ENCODE data around the gene ALAD.

ALAD gene

GRCh38 chr9:113349445-113350094 lies 51.5 kb downstream of the ALAD start, which contains the start of gene BSPRY:
Gene BSPRY (plus strand): TSS chr9:113349541. CDS start chr9:113349580, 39 bp downstream.
- H3K4me2 ChIP-seq (ENCODE audit: low read length), result peak within 1 kb of the TSS; percentile 85
- H3K9ac ChIP-seq, result no peak within 1 kb of the TSS
- peak within 1 kb of the TSS; percentile 53 for H2AFZ ChIP-seq
- peaks cover 14% of the 10 kb centered on the region for H3K79me2 ChIP-seq
- no peak for TF ChIP-seq CTCF (IDR thresholded peaks at IDR 0.05)
- H3K27ac ChIP-seq, result peak within 1 kb of the TSS; percentile 85
- H3K36me3 ChIP-seq (ENCODE audit: control insufficient read depth, insufficient read depth, low read length), result no peaks in the 10 kb centered on the region
- H3K4me1 ChIP-seq, result peaks cover 12% of the 10 kb centered on the region
- peak within 1 kb of the TSS; percentile 89 for H3K4me3 ChIP-seq (ENCODE audit: low read depth, low read length)
- no peaks in the 10 kb centered on the region for H3K27me3 ChIP-seq (ENCODE audit: control insufficient read depth, insufficient read depth, low read length)
- H3K9me3 ChIP-seq (ENCODE audit: control insufficient read depth, low read length), result no peaks in the 10 kb centered on the region

DNA sequence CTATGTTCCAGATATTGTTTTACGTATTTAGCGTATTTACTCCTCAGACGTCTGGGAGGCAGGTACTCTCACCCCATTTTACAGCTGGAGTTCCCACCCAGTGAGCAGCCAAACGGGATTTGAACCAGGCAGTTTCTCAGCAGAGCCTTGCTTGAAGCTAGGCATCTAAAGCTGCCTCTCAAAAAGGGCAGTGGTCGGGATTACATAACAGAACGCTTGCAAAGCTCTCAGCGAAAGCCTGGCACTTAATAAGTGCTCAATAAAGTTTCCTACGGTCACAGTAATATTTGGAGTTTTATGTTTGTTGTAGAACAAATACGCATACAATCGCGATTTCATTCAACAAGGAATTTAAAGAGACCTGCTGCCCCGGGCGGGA lies 52.0 kb downstream of the ALAD start:
- no peaks in the 10 kb centered on the region for H3K27me3 ChIP-seq (ENCODE audit: control insufficient read depth, insufficient read depth, low read length)
- H3K9ac ChIP-seq, result no peak overlapping the region
- H2AFZ ChIP-seq, result peak overlapping the region; percentile 53
- H3K4me1 ChIP-seq, result peaks cover 12% of the 10 kb centered on the region
- no peak for TF ChIP-seq CTCF (IDR thresholded peaks at IDR 0.05)
- H3K4me2 ChIP-seq (ENCODE audit: low read length), result peak overlapping the region; percentile 74
- no peaks in the 10 kb centered on the region for H3K9me3 ChIP-seq (ENCODE audit: control insufficient read depth, low read length)
- peak overlapping the region; percentile 46 for H3K4me3 ChIP-seq (ENCODE audit: low read depth, low read length)
- peak overlapping the region; percentile 71 for H3K27ac ChIP-seq
- H3K36me3 ChIP-seq (ENCODE audit: control insufficient read depth, insufficient read depth, low read length), result no peaks in the 10 kb centered on the region
- H3K79me2 ChIP-seq, result peaks cover 14% of the 10 kb centered on the region

GRCh38 chr9:113348437-113348836 lies 52.6 kb downstream of the ALAD start:
- Histone ChIP-seq H3K27ac (no peak overlapping the region), H3K9me3 (ENCODE audit: control insufficient read depth, low read length) (no peaks in the 10 kb centered on the region), H3K79me2 (peaks cover 14% of the 10 kb centered on the region), H3K9ac (no peak overlapping the region), H3K4me3 (ENCODE audit: low read depth, low read length) (no peak overlapping the region), H3K4me1 (peaks cover 13% of the 10 kb centered on the region), H2AFZ (no peak overlapping the region), H3K27me3 (ENCODE audit: control insufficient read depth, insufficient read depth, low read length) (no peaks in the 10 kb centered on the region), H3K36me3 (ENCODE audit: control insufficient read depth, insufficient read depth, low read length) (no peaks in the 10 kb centered on the region), H3K4me2 (ENCODE audit: low read length) (no peak overlapping the region)
- no peak for TF ChIP-seq CTCF (IDR thresholded peaks at IDR 0.05)

- Histone ChIP-seq H3K27me3 (ENCODE audit: control insufficient read depth, insufficient read depth, low read length) (no peaks in the 10 kb centered on the region), H2AFZ (no peak overlapping the region), H3K4me2 (ENCODE audit: low read length) (no peak overlapping the region), H3K9me3 (ENCODE audit: control insufficient read depth, low read length) (no peaks in the 10 kb centered on the region), H3K9ac (no peak overlapping the region), H3K36me3 (ENCODE audit: control insufficient read depth, insufficient read depth, low read length) (no peaks in the 10 kb centered on the region), H3K4me3 (ENCODE audit: low read depth, low read length) (no peak overlapping the region), H3K27ac (peak overlapping the region; percentile 59), H3K79me2 (peaks cover 2% of the 10 kb centered on the region), H3K4me1 (peaks cover 20% of the 10 kb centered on the region)
- TF ChIP-seq CTCF (IDR thresholded peaks at IDR 0.05), result no peak
Measured at GRCh38 chr9:113345671-113346070, 55.4 kb downstream of the ALAD start.

- Histone ChIP-seq H3K27me3 (ENCODE audit: control insufficient read depth, insufficient read depth, low read length) (no peaks in the 10 kb centered on the region), H3K9me3 (ENCODE audit: control insufficient read depth, low read length) (no peaks in the 10 kb centered on the region), H3K27ac (no peak overlapping the region), H3K36me3 (ENCODE audit: control insufficient read depth, insufficient read depth, low read length) (no peaks in the 10 kb centered on the region), H3K4me1 (peaks cover 22% of the 10 kb centered on the region), H3K4me3 (ENCODE audit: low read depth, low read length) (no peak overlapping the region), H3K4me2 (ENCODE audit: low read length) (no peak overlapping the region), H2AFZ (no peak overlapping the region), H3K79me2 (peaks cover 2% of the 10 kb centered on the region), H3K9ac (no peak overlapping the region)
- no peak for TF ChIP-seq CTCF (IDR thresholded peaks at IDR 0.05)
Measured at GRCh38 chr9:113345190-113345589, 55.9 kb downstream of the ALAD start.

Data from parathyroid adenoma (tissue), 2 donors.